GM21576 (cell line): ENCODE measurements around the gene HDAC7.

Source experiments
- ATAC-seq: cut with Tn5 transposase; IDR thresholded peaks from one replicate; pipeline ENCODE4 v1.9.1; 2021; ENCODE audit warnings: mild to moderate bottlenecking, moderate library complexity; ENCODE audit not compliant: unreplicated experiment

The HDAC7 gene

DNA sequence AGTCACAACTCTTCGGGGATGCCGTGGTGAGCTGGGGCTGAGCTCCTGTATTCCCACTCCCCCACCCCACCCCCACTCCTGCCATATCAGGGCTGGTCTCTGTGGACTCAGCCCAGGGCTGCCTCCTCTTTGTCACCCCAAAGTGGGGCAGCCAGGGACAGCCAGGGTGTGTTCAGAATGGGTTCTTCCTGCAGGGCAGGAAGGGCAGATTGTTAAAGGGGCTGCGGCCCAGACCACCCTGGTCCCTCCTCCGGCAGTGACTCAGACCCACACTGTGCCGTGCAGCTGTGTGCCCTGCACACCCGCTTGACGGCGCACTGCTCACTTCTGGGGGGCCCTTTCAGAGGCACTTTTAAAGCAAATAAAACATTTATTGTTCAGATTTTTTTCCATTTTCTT lies 37.3 kb downstream of the HDAC7 start:
- ATAC-seq: no peak

DNA sequence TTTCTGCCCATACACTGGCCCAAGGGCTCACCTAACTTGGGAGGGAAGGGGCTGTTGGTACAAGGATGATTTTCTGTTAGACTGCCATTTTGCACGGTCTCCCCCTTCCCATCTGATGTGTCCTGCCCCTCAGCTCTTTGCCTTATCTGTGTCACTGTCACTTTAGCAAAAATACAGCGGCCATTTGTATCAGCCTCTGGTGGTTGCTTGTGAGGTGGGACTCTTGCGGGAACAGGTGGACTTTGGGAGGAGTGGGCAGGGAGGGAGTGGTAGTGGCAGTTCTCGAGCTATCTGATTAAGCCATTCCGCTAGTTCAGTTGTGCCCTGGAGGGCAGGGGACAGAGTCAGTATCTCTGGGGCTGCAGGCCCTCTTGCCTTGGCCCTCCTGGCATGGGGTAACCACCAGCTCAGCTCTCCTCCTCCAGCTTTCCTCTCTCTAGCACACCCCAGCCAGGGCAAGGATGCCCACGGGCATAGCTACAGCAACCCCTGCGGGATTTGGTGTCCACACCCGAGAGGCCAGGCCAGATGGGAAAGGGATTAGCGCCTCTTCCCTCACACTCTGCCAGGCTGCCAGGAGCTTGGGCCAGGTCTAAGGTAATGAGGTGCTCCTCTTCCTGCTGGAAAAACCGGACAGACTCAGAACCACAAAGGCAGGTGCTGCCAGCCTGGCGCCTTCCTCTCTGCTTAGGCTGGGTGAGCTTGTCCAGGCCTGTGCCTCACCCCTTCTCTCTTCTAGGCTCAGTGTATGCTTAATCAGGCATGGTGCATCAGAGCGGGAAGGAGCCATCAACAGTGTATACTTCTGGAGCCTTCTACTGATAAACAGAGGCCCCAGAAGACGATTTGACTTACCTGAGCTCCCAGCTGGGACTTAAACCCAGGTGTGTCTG lies 38.0 kb downstream of the HDAC7 start:
- ATAC-seq: no peak

DNA sequence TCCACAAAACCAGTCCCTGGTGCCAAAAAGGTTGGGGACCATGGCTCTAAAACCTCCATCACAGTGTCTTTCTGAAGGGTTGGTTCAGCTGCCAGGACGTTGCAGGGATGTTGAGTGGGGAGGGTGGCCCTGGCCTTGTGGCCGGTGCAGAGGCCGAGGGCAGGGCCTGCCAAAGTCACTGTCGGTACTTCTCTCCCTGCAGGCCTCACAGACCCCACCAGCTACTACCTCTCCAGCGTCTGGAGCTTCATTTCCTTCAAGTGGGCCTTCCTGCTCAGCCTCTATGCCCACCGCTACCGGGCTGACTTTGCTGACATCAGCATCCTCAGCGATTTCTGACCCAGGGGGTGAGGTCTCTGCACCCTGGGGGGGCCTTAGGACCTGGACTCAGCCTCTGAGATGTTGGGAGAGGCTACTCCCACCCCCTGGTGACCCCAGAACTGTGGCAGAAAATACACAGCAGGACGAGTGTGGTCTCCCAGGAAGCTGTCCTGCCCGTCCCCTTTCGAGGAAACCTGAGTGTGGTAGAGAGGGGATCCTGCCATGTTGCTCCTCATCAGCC lies 39.7 kb downstream of the HDAC7 start:
- ATAC-seq: no peak

DNA sequence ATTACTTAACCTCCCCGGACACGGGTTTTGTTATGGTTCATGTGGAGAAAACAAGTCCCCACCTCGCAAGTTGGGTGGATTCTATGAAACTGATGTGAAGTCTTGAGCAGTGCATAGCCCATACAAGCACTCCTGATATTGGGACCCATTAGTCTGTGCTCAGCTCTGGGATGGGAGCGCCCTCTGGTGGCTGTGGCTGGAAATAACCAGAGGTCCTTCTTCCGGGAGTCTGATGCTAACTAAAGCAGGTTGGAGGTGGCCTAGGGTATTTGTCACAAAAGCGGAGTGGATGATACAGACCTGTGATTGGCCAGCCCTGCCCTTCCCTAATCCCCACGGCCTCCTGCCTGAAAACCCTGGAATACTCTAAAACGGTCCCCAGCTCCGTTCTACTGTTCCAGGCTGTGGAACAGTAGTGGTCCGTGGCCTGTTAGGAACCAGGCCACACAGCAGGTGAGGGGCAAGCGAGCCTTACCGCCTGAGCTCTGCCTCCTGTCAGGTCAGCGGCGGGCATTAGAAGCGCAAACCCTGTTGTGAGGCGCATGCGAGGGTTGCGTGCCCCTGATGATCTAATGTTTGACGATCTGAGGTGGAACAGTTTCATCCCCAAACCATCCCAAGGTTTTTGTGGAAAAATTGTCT lies 40.3 kb downstream of the HDAC7 start:
- peak; percentile 85 for ATAC-seq

DNA sequence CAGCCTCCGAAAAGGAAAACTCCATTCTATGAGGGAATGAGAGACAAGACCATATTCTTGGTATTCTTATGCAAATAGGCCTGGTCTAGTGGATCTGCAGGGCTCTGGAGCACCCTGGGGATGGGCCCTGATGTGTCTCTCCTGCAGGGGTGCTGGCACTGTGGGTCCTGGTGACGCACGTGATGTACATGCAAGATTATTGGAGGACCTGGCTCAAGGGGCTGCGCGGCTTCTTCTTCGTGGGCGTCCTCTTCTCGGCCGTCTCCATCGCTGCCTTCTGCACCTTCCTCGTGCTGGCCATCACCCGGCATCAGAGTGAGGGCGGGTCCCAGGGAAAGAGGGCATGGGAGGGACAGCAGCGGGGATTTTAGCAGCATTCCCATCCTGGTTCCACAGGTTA lies 40.8 kb downstream of the HDAC7 start:
- ATAC-seq: no peak

DNA sequence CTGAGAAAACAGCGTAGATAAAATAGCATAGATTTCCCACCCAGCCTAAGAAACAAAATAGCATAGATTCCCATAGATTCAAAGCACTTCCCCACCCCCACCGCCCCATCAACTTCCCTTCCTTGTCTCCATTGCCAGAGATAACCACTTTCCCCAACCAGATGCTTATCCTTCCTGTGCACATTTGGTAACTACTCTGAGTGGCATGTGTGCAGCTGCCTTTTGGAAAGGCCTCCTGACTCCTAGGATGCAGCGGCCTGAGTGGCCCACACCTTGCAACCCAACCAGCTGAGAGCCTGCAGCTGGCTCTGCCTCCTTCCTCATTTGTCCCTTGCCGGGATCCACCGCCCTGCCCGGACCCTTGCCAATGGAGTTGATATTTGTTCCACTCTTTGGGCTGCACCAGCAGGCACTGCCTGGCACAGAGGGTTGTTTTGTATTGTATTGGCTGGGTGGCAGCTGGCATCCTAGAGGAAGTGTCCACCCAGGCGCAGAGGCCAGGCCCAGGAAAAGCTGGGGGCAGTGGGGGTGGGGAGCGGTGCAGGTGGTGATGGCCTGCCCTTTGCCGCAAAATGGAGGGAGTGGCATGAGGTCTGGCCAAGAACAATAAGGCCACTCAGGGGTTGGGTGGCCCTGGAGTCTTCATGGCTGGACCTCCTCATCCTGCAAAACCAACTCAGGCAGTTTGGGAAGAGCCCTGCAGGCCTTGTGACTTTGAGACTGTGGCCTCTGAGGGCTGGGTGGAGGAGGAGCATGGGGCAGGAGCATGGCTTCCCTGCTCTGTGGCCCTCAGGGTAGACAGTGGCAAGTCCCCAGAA lies 41.8 kb downstream of the HDAC7 start:
- ATAC-seq: no peak

DNA sequence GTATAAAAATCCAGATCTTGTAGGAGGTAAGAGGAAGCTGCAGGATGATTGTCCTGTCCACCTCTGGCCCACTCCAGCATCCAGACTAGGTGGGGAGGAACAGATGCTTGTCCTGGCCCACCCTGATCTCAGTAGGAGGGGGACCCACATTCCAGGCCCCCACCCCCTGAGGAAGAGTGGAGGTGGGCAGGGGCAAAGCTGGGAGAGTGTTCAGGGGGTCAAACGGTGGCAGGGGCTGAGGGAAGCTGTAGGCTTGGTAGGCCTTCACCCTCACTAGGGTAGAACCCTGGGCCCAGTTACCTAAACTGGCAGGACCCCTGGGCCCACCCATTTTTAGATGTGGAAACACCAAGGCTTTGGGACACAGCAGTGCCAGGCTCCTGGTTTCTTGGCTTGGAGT lies 42.6 kb downstream of the HDAC7 start:
- ATAC-seq: no peak

DNA sequence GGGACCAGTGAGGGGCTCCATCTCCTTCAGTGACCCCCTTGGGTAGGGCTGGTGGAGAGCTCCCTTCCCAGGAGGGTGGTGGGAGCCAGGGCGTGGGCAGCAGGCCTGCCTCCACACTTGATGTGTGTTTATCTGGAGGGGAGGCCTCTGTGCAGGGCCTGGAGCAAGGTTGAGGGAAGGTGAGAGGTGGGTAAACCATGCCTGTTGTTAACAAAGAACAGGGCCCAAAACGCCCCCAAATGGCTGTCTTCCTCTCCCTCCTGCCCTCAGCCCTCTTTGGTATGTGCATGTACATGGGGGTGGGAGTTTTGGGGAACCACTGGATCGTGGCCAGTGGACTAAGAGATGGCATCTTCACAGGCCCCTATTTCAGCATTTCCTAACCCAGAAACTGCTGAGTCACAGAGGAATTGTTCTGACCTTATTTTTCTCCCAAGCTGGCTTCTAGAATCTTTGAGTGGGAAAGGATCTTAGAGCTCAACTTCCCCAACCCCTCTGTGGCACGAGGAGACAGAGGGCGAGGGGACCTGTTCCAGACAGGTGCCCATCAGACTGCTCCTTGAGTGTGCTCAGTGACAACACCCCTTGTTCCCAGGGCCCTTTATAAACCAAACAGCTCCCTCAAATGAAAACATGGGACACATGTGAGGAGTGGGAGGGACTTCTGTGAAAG lies 43.1 kb downstream of the HDAC7 start:
- ATAC-seq: no peak

DNA sequence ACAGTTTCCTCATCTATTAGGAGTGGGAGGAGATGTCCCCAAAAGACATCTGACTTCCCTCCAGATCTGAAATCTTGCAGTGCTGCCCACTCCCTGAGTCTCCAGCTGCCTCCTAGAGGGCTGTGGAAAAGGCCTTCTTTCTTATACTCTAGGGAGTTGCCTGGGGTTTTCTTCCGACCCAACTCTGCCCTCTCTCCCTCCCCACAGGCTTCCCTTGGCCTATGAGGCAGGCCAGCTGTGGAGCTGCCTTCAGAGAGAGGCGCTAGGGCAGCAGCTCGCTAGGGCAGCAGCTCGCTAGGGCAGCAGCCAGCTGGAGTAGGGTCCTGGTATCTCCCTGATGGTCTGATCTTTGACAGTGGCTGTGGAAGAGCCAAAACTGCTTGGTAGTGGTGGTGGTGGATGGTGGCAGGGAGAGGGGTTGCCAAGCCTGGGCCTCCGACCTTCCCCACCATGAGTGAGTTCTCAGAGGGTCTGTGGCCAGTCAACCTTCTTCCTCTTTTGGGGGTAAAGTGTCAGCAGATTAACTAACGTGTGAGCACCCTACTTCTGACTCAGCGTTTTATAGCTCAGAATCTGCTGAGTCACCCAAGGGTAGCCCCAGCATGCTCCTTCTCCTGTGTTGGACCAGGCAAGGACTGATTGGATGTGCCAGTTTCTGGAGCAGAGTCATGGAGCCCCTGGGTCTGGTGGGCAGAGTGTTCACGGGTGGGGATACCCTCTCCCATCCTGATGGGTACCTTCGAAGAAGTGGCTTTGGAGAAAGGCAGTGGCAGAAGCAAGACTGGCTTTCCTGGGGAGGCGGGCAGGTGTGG lies 44.4 kb downstream of the HDAC7 start:
- ATAC-seq: no peak

DNA sequence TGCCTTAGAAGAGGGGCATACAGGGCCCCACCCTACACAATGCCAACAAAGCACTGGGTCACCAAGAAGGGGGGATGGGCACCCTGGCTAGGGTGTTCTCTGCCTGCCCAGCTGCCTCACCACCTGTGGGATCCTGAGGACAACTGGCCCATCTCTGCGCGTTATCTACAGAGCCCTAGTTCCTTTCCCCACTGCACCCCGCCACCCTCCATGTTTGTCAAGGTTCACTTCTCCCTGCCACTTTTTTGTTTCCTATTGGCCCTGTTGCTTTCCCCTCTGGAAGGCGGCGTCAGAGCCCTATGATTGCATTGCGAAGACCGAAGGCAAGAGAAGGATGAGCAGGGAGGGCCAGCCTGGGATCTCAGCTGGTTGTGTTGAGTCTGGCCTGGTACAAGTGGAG lies 45.0 kb downstream of the HDAC7 start:
- ATAC-seq: no peak

DNA sequence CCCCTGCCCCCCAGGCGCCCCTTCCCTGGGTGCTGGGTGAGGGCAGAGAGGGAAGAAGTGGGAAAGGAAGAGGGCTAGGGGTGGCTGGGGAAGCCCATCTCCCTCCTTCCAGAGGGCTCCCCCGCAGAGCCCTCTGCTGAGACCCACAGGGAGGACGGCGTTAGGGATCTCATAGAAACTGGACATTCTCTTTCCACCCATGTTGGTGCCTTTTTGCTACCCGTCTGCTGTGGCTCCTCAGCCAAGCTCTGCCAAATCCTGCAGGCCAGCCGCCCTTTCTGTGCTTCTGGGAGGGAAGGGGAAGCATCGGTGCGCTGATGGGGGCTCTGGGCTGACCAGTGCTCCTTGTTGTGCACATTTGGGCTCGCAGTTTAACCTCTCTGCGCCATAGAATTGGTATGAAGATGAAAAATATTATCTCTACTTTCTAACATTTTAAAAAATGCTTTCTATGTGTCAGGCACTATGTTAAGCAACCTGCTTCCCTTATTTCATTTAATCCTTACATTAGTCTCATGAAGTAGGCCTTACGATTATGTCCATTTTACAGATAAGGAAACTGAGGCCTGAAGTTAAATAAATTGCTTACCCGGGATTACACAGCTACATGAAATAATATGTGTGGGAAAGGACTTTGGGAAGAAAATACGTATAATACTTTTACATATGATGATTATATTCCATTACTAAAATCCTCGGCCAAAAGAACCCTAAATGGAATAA lies 45.7 kb downstream of the HDAC7 start:
- no peak for ATAC-seq

DNA sequence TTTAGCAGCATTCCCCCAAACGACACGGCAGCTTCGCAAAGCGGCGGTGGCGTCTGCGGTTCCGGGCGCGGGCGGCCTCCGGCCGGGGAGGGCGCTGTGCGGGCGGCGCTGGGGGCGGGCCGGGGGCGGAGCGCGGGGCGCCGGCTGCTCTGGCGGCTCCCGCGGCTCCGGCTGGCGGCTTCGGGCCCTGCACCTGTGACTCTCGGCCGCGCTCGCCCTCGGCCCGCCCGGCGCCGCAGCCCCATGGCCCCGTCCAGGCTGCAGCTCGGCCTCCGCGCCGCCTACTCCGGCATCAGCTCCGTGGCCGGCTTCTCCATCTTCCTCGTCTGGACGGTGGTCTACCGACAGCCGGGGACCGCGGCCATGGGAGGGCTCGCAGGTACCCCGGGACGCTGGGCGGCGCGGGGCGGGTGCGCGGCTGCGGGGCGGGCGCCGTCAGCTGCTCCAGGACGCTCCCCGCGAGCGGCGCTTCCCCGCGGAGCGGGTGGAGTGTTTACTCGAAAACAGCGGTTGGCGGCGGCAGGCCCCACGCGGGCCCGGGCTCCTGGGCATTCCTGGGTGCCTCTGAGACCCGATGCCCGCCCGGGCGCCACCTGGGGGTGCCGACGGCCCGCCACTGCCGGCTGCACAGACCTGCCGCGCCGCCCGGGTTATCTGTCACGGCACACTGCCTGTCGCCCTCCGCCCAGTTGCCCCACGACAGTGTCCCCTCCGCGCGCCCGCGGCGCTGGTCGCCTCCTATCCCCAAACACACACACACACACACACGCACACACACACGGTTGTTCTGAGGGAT lies 46.4 kb downstream of the HDAC7 start, which contains the start of gene SLC48A1:
Gene SLC48A1, plus strand, starts transcription at position 177 of the 796 bp plus-strand sequence. Its CDS starts 67 bp downstream, at position 244.
- ATAC-seq: peak; percentile 85

DNA sequence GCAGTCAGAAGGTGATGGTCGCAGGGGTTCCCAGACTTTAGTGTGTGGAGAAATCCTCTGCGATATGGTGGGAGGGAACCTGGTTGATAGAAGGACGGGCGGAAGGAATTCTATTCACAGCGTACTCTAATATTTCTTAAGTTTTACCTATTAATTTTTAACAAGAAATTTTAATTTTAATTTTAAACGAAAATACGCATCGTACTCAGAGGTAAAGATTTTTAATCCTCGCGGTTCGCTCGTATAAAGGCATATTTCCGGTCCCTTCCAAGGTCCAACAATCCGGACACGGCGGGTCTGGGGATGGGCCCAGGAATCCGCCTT lies 47.0 kb downstream of the HDAC7 start:
- ATAC-seq: no peak

DNA sequence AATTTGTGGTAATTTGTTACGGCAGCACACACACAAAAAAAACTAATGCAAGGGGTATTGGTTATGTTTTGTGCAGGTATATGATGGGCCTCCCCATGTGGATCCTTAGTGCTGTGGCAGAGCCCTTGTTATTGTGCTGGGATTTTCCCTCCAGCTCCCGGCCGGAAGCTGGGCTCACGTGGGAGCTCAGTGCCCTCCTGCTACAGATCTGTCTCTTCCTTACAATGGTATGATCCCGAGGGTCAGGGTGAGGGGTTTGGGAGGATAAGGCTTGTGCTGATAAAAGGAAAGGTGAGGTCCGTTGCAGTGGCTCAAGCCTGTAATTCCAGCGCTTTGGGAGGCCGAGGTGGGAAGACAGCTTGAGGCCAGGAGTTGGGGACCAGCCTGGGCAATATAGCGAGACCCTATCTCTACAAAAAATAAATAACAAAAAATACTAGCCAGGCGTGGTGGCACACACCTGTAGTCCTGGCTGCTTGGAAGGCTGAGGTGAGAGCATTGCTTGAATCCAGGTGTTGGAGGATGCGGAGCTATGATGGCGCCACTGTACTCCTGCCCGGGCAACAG lies 47.5 kb downstream of the HDAC7 start:
- no peak for ATAC-seq

DNA sequence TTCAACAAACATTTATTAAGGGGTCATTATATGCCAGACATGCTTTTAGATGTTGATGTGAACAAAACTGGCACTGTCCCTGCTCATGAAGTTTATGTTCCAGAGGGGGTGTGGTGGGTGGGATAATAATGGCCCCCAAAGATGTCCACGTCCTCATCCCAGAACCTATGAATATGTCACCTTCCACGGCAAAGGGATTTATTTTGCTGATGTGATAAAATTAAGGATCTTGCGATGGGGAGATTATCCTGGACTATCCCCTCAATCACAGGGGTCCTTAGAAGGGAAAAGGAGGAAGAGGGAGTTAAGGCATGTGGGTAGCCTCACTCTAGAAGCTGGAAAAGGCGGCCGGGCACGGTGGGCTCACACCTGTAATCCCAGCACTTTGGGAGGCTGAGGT lies 48.4 kb downstream of the HDAC7 start:
- ATAC-seq: no peak

DNA sequence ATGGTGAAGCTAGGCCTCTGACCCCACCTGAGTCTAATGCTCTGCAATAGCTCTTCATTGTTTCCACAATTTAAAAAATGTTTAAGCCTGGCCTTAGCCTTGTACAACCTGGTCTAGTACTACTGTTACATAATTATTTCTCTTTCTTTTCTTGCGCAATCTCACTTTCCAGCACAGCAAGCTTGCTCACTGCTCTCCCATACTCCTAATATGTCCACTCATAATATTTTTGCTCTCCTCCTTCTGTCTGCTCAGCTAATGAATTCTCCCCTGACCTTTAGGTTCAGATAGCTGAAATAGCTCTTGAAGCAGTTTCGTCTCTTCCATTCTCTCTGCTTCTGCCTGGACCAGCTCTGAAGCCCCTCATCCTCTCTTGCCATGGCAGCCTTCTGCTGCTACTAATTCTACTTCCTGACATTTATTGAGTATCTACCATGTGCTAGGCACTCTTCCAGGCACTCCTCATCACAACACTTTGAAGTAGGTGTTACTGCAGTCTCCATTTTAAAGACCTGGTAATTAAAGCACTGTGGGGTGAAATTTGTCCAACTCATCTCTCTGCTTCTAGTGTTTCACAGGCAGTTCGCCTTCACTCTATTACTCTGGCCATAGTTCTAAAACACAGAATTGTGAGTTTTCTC lies 49.5 kb downstream of the HDAC7 start:
- no peak for ATAC-seq

DNA sequence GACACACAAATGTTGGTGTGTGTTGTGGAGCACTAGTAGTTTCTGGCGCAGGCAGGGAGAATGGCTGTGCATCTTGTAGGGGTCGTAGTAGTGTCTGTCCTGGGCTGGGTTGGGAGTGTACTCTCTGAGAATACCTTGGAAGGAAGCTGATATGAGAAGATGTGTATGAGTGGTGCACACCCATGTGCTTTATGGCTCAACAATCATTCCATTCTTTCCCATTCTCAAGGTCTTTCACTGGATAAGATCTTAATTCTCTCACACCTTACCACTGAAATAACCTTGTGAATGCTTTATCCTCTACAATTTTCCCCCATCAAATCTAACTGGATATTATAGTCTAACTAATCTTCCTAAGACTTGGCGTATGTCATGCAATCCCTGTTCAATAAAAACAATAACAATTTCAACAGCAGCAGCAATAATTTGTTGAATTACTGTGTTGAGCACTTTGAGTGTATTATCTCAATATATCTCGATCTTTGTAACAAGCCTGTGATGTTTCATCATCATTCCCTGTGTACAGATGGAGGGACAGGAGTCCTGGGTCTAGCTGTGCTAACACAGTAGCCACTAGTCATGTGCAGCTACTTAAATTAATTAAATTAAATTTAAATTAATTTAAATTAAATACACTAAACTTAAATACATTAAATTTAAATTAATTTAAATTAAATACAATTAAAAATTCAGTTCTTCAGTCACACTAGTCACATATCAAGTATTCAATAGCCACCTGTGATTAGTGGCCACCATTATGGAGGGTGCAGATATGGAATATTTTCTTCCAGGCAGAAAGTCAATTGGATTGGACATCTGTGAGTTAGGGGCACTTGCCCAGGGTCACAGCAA lies 50.2 kb downstream of the HDAC7 start:
- no peak for ATAC-seq
